WTC11 (cell line): ENCODE measurements around the gene MYO18B. TPM values are rescaled to one million over a fixed set of nuclear protein-coding genes. Genes with fewer than 3 reads are reported as not detected.

Experiments
- ATAC-seq: fragments of 200-7000 bp; cut with Tn5 transposase; 2 replicates; pipeline ENCODE4 v1.10.0; 2021; ENCODE audit warnings: mild to moderate bottlenecking, moderate library complexity
- CTCF ChIA-PET: fragments of 300-600 bp; sonication (Branson Sonifier 250); formaldehyde crosslinking; loops from one replicate; lab custom pipeline; 2021; ENCODE audit warnings: antibody characterized with exemption; lab: Charles Lee
- POLR2A ChIA-PET: fragments of 350-600 bp; sonication (Branson Sonifier 250); formaldehyde crosslinking; loops from one replicate; lab custom pipeline; 2021; ENCODE audit warnings: antibody characterized with exemption; lab: Charles Lee
- DNase-seq: peaks from one replicate; pipeline ENCODE4 v3.0.0; 2021; ENCODE audit warnings: low spot score
- H3K27ac Mint-ChIP-seq: 2 replicates; pipeline ENCODE4 v1.8.0; 2021; ENCODE audit warnings: mixed read lengths
- H3K27me3 Mint-ChIP-seq: 2 replicates; pipeline ENCODE4 v1.8.0; 2021; ENCODE audit warnings: low read depth, mild to moderate bottlenecking, moderate library complexity, mixed read lengths
- H3K36me3 Mint-ChIP-seq: 2 replicates; pipeline ENCODE4 v1.8.0; 2021; ENCODE audit warnings: mixed read lengths
- H3K4me1 Mint-ChIP-seq: 2 replicates; pipeline ENCODE4 v1.8.0; 2022; ENCODE audit warnings: mixed read lengths
- H3K4me3 Mint-ChIP-seq: 2 replicates; pipeline ENCODE4 v1.8.0; 2021; ENCODE audit warnings: mild to moderate bottlenecking, moderate library complexity, mixed read lengths
- H3K9me3 Mint-ChIP-seq: 2 replicates; pipeline ENCODE4 v1.8.0; 2021; ENCODE audit warnings: mixed read lengths
- ATF3 ChIP-seq: sonication (generic); formaldehyde crosslinking; conservative IDR thresholded peaks from 2 replicates; pipeline ENCODE4 v1.8.1; 2022; ENCODE audit warnings: mild to moderate bottlenecking, missing genetic modification reagents
- CBFB ChIP-seq: sonication (generic); formaldehyde crosslinking; IDR thresholded peaks from 2 replicates; pipeline ENCODE4 v1.8.1; 2022; ENCODE audit warnings: mild to moderate bottlenecking, low read depth, missing genetic modification reagents
- CDX4 ChIP-seq: fragments of 250-450 bp; sonication (Bioruptor Pico); IDR thresholded peaks from 2 replicates; pipeline ENCODE4 v1.9.0; 2021; ENCODE audit warnings: moderate library complexity, mild to moderate bottlenecking, inconsistent platforms, borderline replicate concordance
- CTCF ChIP-seq: fragments of 200-600 bp; IDR thresholded peaks from 2 replicates; pipeline ENCODE4 v1.8.0; 2022; ENCODE audit warnings: antibody characterized with exemption
- FOXJ3 ChIP-seq: sonication (generic); formaldehyde crosslinking; IDR thresholded peaks from 2 replicates; pipeline ENCODE4 v1.9.0; 2021; ENCODE audit warnings: missing genetic modification reagents, mild to moderate bottlenecking, borderline replicate concordance
- GRHL2 ChIP-seq: fragments of 250-450 bp; sonication (Bioruptor Pico); IDR thresholded peaks from 2 replicates; pipeline ENCODE4 v1.8.0; 2022; ENCODE audit warnings: mild to moderate bottlenecking, moderate library complexity; ENCODE audit not compliant: insufficient replicate concordance, severe bottlenecking
- GTF2I ChIP-seq: fragments of 250-450 bp; sonication (Bioruptor Pico); conservative IDR thresholded peaks from 2 replicates; pipeline ENCODE4 v1.4.0; 2021; ENCODE audit warnings: mild to moderate bottlenecking
- HMGA2 ChIP-seq: fragments of 250-450 bp; sonication (Bioruptor Pico); IDR thresholded peaks from 2 replicates; pipeline ENCODE4 v1.4.0; 2021; ENCODE audit warnings: mild to moderate bottlenecking, moderate library complexity
- MYBL2 ChIP-seq: sonication (generic); formaldehyde crosslinking; IDR thresholded peaks from 2 replicates; pipeline ENCODE4 v1.8.1; 2023; ENCODE audit warnings: mild to moderate bottlenecking, moderate library complexity, missing genetic modification reagents
- NR1H2 ChIP-seq: sonication (generic); formaldehyde crosslinking; IDR thresholded peaks from 2 replicates; pipeline ENCODE4 v1.9.0; 2021; ENCODE audit warnings: mild to moderate bottlenecking, moderate library complexity, missing genetic modification reagents
- SMAD3 ChIP-seq: sonication (generic); formaldehyde crosslinking; IDR thresholded peaks from 2 replicates; pipeline ENCODE4 v1.8.0; 2022; ENCODE audit warnings: missing genetic modification reagents, mild to moderate bottlenecking, borderline replicate concordance
- SMAD4 ChIP-seq: sonication (generic); formaldehyde crosslinking; IDR thresholded peaks from 2 replicates; pipeline ENCODE4 v1.8.0; 2022; ENCODE audit warnings: mild to moderate bottlenecking, missing genetic modification reagents
- TCF7 ChIP-seq: sonication (generic); formaldehyde crosslinking; IDR thresholded peaks from 2 replicates; pipeline ENCODE4 v1.8.0; 2022; ENCODE audit warnings: mild to moderate bottlenecking, low read depth, missing genetic modification reagents, moderate library complexity
- USF2 ChIP-seq: sonication (generic); formaldehyde crosslinking; IDR thresholded peaks from 2 replicates; pipeline ENCODE4 v1.8.1; 2023; ENCODE audit warnings: mild to moderate bottlenecking, missing genetic modification reagents, moderate library complexity
- ZNF219 ChIP-seq: sonication (generic); formaldehyde crosslinking; IDR thresholded peaks from 2 replicates; pipeline ENCODE4 v1.8.0; 2023; ENCODE audit warnings: missing genetic modification reagents, mild to moderate bottlenecking, borderline replicate concordance
- ZNF263 ChIP-seq: sonication (generic); formaldehyde crosslinking; IDR thresholded peaks from 2 replicates; pipeline ENCODE4 v1.8.1; 2022; ENCODE audit warnings: low read depth, mild to moderate bottlenecking, moderate library complexity, missing genetic modification reagents
- ZNF416 ChIP-seq: fragments of 250-450 bp; sonication (Bioruptor Pico); IDR thresholded peaks from 2 replicates; pipeline ENCODE4 v1.9.0; 2021; ENCODE audit warnings: mild to moderate bottlenecking, inconsistent platforms
- total RNA-seq: library from RNA; stranded (reverse); gene quantifications from 3 replicates; pipeline ENCODE4 v1.2.3, GENCODE V29; 2021
- TF ChIP-seq, protein P1 (sequence below): sonication (generic); formaldehyde crosslinking; IDR thresholded peaks from 2 replicates; pipeline ENCODE4 v1.8.0; 2023; ENCODE audit warnings: missing genetic modification reagents
- TF ChIP-seq, protein P2 (sequence below): fragments of 250-450 bp; sonication (Bioruptor Pico); conservative IDR thresholded peaks from 2 replicates; pipeline ENCODE4 v1.9.0; 2021; ENCODE audit warnings: mild to moderate bottlenecking
- TF ChIP-seq, protein P3 (sequence below): sonication (generic); formaldehyde crosslinking; IDR thresholded peaks from 2 replicates; pipeline ENCODE4 v1.8.1; 2023; ENCODE audit warnings: mild to moderate bottlenecking, missing genetic modification reagents, moderate library complexity

Gene MYO18B
- total RNA-seq, 1 experiment from 2014 or later = 0.96 TPM

DNA sequence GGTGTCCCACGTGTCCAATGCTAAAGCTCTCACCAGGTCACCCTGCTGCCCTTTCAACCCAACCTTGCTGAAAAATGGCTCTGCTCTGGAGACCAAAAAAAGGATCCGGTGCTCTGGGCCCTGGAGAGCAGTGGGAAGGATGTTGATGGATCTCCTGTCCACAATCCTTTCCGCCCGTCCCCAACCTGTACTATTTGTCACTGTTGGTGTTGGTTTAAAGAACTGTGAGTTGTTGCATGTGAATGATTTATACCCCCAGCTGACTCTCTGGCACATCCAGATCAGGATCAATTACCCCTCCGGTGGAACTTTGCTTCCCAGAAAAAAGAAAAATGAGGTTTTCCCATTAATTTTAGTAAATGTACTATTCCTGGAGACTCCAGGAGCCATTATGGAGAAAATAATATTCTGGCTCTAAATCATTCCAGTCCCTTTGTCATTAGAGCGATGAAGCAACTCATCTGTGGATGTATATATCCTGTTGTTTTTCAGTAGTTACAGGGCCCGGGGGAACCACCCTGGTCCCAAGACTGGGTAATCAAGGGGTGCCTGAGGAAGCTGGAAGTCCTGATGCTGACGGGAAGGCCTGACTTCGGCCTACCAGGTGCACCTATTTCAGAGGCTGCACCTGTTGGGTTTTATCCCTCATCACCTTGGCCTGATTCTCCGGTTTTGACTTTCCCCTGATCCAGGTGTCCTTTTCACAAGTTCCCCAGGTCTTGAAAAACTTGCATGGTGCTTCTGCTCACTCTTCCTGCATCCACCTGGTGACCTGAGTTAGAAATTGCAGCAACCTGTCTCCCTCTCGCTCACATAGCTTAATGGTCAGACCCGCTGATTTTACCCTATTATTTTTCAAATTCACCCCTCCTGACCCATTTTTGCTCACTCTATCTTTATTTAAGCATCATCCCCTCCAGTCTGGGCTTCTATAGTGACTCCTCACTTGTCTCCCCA, 218.1 kb downstream of the MYO18B start:
- Mint-ChIP-seq H3K36me3 (peaks cover 13% of the 10 kb centered on the region), H3K4me1 (peaks cover 7% of the 10 kb centered on the region), H3K27me3 (peaks cover 4% of the 10 kb centered on the region; the same call in 1 of the 2 replicates), H3K27ac (no peak overlapping the region), H3K4me3 (no peak overlapping the region), H3K9me3 (peaks cover 22% of the 10 kb centered on the region)
- POLR2A ChIA-PET = interaction anchor here (0.5 to 0.6 kb wide), 2 partner anchors 16 to 24 kb away, joined by 3 to 4 read pairs; no protein-coding TSS in a partner anchor
- ATAC-seq (peak; percentile 90), DNase-seq (no peak)
- TF ChIP-seq, protein P1, sequence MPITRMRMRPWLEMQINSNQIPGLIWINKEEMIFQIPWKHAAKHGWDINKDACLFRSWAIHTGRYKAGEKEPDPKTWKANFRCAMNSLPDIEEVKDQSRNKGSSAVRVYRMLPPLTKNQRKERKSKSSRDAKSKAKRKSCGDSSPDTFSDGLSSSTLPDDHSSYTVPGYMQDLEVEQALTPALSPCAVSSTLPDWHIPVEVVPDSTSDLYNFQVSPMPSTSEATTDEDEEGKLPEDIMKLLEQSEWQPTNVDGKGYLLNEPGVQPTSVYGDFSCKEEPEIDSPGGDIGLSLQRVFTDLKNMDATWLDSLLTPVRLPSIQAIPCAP (CRISPR knock-in tag) = no peak
- TF ChIP-seq TCF7 = no peak
- TF ChIP-seq CDX4 (CRISPR knock-in tag) = no peak
- no peak for TF ChIP-seq NR1H2 (CRISPR knock-in tag)
- TF ChIP-seq USF2 (CRISPR knock-in tag) = no peak
- TF ChIP-seq SMAD4 (CRISPR knock-in tag) = no peak
- TF ChIP-seq, protein P2, sequence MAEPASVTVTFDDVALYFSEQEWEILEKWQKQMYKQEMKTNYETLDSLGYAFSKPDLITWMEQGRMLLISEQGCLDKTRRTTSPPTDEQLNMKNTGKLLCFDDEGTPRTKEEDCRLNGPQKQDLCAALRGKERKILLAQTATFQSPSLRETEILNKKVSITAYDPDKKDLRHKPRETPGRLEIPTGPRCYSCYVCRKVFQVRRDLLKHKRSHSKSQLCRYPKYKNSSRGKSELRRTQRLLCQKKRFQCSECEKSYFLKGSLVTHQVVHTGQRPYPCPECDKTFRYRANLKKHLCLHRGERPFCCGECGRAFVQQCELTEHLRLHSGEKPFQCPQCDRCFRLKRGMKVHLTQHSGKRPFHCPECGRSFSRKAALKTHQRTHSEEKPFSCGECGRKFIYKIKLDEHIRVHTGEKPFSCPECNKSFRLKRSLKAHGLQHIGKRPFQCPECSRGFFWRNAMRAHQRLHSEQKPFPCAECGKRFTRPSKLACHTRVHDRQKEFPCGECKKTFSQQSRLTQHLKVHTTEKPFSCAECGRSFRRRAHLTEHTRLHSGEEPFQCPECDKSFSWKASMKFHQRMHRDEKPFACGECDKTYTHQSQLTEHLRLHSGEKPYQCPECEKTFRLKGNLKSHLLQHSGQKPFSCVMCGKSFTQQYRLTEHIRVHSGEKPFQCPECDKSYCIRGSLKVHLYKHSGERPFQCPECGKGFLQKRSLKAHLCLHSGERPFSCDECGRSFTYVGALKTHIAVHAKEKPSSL (CRISPR knock-in tag) = no peak
- TF ChIP-seq ZNF263 = no peak
- no peak for TF ChIP-seq ZNF219 (CRISPR knock-in tag)
- TF ChIP-seq GRHL2 (CRISPR knock-in tag) = no peak
- no peak for TF ChIP-seq ATF3
- no peak for TF ChIP-seq SMAD3 (CRISPR knock-in tag)
- TF ChIP-seq FOXJ3 (CRISPR knock-in tag) = no peak
- TF ChIP-seq CTCF = no peak
- TF ChIP-seq CBFB = no peak
- CTCF ChIA-PET = interaction anchor here (0.6 to 2.9 kb wide), 28 partner anchors 10 to 997 kb away, joined by 3 to 40 read pairs (median 4); partner anchors contain the start of gene SEZ6L

DNA sequence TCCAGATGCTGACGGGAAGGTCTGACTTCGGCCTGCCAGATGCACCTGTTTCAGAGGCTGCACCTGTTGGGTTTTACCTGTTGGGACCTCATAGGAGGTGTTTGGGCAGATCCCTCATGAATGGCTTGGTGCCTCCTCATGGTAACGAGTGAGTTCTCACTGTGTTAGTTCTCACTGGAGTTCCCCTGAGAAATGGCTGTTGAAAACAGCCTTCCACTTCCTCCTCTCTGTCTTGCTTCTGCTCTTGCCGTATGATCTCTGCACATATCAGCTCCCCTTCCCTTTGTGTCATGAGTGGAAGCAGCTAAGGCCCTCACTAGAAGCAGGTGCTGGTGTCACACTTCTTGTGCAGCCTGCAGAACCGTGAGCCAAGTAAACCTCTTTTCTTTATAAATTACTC, 219.7 kb downstream of the MYO18B start:
- ATAC-seq = no peak
- DNase-seq = no peak
- CTCF ChIA-PET = interaction anchor here (1.3 to 1.9 kb wide), 3 partner anchors 58 to 211 kb away, joined by 5 to 40 read pairs (median 7); no protein-coding TSS in a partner anchor
- TF ChIP-seq, protein P3, sequence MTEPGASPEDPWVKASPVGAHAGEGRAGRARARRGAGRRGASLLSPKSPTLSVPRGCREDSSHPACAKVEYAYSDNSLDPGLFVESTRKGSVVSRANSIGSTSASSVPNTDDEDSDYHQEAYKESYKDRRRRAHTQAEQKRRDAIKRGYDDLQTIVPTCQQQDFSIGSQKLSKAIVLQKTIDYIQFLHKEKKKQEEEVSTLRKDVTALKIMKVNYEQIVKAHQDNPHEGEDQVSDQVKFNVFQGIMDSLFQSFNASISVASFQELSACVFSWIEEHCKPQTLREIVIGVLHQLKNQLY (CRISPR knock-in tag) = no peak
- TF ChIP-seq SMAD4 (CRISPR knock-in tag) (no peak), ZNF416 (no peak), ATF3 (no peak), MYBL2 (CRISPR knock-in tag) (no peak), HMGA2 (CRISPR knock-in tag) (no peak), CDX4 (CRISPR knock-in tag) (no peak), GTF2I (no peak)
- TF ChIP-seq, protein P2 (CRISPR knock-in tag) = no peak
- Mint-ChIP-seq H3K27me3 (peaks cover 4% of the 10 kb centered on the region; the same call in 1 of the 2 replicates), H3K9me3 (peaks cover 26% of the 10 kb centered on the region), H3K4me1 (peaks cover 14% of the 10 kb centered on the region), H3K4me3 (no peak overlapping the region), H3K36me3 (peaks cover 13% of the 10 kb centered on the region), H3K27ac (no peak overlapping the region)
- POLR2A ChIA-PET = no interaction called here
